Measurements from ENCODE around the gene GPA33.

DNA sequence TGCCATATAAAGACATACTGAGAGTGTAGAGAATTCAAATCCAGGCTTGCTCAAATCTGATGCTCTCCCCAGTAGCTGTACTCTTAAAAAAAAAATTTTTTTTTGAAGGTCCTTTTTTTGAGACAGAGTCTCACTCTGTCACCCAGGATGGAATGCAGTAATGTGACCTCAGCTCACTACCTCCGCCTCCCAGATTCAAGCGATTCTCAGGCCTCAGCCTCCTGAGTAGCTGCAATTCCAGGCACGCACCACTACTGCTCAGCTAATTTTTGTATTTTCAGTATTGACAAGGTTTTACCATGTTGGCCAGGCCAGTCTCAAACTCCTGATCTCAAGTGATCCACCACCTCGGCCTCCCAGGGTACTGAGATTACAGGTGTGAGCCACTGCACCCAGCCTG is 32.4 kb upstream of the GPA33 start:
- TF ChIP-seq, protein P1, sequence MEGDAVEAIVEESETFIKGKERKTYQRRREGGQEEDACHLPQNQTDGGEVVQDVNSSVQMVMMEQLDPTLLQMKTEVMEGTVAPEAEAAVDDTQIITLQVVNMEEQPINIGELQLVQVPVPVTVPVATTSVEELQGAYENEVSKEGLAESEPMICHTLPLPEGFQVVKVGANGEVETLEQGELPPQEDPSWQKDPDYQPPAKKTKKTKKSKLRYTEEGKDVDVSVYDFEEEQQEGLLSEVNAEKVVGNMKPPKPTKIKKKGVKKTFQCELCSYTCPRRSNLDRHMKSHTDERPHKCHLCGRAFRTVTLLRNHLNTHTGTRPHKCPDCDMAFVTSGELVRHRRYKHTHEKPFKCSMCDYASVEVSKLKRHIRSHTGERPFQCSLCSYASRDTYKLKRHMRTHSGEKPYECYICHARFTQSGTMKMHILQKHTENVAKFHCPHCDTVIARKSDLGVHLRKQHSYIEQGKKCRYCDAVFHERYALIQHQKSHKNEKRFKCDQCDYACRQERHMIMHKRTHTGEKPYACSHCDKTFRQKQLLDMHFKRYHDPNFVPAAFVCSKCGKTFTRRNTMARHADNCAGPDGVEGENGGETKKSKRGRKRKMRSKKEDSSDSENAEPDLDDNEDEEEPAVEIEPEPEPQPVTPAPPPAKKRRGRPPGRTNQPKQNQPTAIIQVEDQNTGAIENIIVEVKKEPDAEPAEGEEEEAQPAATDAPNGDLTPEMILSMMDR (IDR thresholded peaks at IDR 0.05) = no peak
- TF ChIP-seq POLR2A (IDR thresholded peaks at IDR 0.05) (no peak), POLR2AphosphoS5 (IDR thresholded peaks at IDR 0.05) (no peak)

Measured in transverse colon (tissue), 4 donors.